ENCODE data around the gene MLN. TPM values are rescaled to one million over a fixed set of nuclear protein-coding genes. Genes with fewer than 3 reads are reported as not detected.

MLN gene
- total and polyA plus RNA-seq, 12 donors, result not detected

GRCh38 chr6:33817489-33817888, 13.7 kb upstream of the MLN start:
- no peaks in the 10 kb centered on the region for H3K36me3 ChIP-seq
- intact Hi-C loops (cut with DNase I), result no loop called here
- no peak for TF ChIP-seq CTCF (IDR thresholded peaks at IDR 0.05)
- H3K27ac ChIP-seq, result no peak overlapping the region
- ATAC-seq (no peak), DNase-seq (no peak)
- H3K4me3 ChIP-seq, result no peak overlapping the region
- 78 to 79% methylated on average over 5 of the region's 5 CpGs for WGBS, 2 donors
- H3K4me1 ChIP-seq, result no peaks in the 10 kb centered on the region
- H3K9me3 ChIP-seq, result no peaks in the 10 kb centered on the region
- peaks cover 4 to 58% (median 42%) of the 10 kb centered on the region in 7 donors for H3K27me3 ChIP-seq

DNA sequence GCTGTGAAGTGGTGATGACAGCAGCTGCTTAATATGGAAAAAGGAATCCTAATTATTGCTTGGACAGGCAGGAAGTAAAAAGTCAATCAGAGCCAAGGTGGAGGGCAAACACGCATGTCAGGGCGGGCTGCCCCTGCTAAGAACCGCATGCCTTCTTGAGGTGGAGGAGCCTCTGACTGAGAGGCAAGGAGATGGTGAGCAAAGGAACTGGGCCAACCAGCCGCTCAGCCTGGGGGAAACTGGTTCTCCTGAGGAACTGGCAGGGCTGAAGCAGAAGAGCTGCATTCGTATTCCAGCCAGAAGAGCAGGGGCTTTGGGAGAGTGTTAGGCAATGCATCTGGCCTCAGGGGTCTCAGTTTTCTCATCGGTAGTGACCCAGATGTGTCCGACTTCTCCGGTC, 13.1 kb upstream of the MLN start:
- H3K36me3 ChIP-seq, result no peaks in the 10 kb centered on the region
- 66 to 73% methylated on average over 8 of the region's 8 CpGs for WGBS, 2 donors
- intact Hi-C loops (cut with DNase I), result no loop called here
- H3K4me1 ChIP-seq, result no peaks in the 10 kb centered on the region
- ATAC-seq, result no peak
- H3K4me3 ChIP-seq, result no peak overlapping the region
- no peaks in the 10 kb centered on the region for H3K9me3 ChIP-seq
- peaks cover 4 to 64% (median 45%) of the 10 kb centered on the region in 7 donors for H3K27me3 ChIP-seq
- no peak for DNase-seq
- H3K27ac ChIP-seq, result no peak overlapping the region
- TF ChIP-seq CTCF (IDR thresholded peaks at IDR 0.05), result no peak

DNA sequence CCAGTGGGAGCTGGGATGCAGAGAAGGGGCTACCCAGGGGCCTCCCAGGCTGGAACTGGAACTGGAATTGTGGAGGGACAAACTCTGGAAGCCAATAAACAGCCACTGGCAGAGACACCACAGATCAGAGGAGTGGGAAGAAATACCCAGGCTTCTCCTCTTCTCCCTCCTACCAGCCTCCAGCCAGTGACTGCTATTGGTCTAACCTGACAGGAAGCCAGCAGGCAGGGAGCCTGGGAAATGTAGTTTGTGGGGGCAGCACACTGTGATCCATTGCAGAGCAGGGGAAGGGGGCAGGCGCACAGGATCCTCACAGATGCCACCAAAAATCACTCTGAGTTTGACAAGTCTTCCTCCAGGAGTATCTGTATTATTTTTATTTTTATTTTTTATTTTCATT, 12.1 kb upstream of the MLN start:
- TF ChIP-seq CTCF (IDR thresholded peaks at IDR 0.05), result no peak
- ATAC-seq (no peak), DNase-seq (no peak)
- Histone ChIP-seq H3K9me3 (no peaks in the 10 kb centered on the region), H3K4me1 (no peaks in the 10 kb centered on the region), H3K36me3 (no peaks in the 10 kb centered on the region), H3K27ac (no peak overlapping the region), H3K4me3 (no peak overlapping the region), H3K27me3 (peaks cover 4 to 69% (median 56%) of the 10 kb centered on the region in 7 donors)
- 31 to 36% methylated on average over 1 of the region's 1 CpG for WGBS, 2 donors
- intact Hi-C loops (cut with DNase I), result no loop called here

DNA sequence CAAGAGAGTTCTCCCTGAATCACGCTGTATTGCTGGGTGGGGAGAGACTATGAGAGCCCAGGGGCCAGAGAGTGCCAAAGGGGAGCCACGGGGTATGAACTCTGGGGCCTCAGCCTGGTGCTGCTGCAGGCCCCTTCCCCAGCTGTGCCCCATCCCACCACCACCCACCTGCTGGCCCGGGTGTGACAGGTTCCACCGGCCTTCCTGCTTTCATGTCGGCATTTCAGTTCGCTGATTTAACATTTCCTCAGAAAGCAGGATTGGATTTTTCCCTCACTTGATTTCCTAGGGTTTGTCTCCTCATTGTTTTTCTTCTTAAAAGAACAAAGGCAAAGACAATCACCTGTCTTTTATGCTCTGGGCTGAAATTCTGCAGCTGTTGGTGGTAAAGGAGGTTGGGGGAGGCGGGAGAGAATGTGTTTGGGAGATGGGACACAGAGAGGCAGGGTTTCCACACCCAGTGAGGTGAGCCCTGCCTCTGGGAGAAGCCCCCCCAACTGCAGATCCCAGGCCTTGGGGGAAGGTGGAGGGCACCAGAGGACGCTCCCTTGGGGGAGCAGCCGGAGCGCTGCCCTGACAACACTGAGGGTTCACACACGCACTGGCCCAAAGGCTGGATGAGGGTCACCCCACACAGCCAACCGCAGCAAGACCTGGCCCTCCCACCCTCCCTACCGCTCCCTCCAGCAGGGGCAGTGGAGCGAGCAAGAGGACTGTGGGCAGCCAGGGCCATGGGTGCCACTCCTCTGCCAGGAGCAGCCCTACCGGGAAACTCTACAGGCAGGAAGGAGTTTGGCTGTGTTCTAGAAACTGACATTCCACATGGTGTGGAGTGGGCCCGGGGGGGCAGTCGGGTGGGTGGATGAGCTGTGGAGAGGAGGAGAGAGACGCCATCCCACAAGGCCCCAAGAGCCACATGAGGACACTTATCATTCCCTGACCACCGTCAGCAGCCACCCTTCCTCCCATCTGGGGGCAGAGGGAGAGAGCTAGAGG, 10.5 kb upstream of the MLN start:
- H3K4me1 ChIP-seq, result peaks cover 0 to 2% (median 0%) of the 10 kb centered on the region in 9 donors
- peaks cover 4 to 65% (median 56%) of the 10 kb centered on the region in 7 donors for H3K27me3 ChIP-seq
- no peak for TF ChIP-seq CTCF (IDR thresholded peaks at IDR 0.05)
- H3K4me3 ChIP-seq, result no peak overlapping the region
- WGBS, 2 donors, result 72 to 76% methylated on average over 19 of the region's 19 CpGs
- no peaks in the 10 kb centered on the region for H3K36me3 ChIP-seq
- H3K9me3 ChIP-seq, result no peaks in the 10 kb centered on the region
- intact Hi-C loops (cut with DNase I), result no loop called here
- DNase-seq (no peak), ATAC-seq (no peak)
- no peak overlapping the region for H3K27ac ChIP-seq
